Measurements from ENCODE around the gene SHQ1. TPM values are rescaled to one million over a fixed set of nuclear protein-coding genes. Genes with fewer than 3 reads are reported as not detected.

Gene SHQ1
- total and polyA plus RNA-seq, 2 experiments from 2014 or later, result 18.3 to 28.7 TPM

DNA sequence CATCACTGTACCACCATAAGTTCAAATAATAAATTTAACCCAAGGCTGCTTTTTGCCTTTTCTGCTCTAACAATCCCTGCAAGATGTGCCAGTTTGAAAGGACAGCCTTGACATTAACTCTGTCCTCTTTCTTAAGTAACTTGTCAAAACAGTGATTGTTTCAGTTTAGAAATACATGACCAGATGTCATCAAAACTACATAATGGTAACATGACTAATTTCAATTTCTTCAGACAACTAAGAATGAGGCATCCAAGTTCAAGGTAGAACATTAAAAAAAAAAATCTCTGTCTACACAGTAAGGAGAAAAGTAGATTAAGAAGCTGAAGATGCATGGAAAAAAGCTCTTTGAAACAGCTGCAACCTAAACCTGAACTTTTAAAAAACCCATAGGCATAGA, 47.4 kb downstream of the SHQ1 start:
- DNase-seq (ENCODE audit: low spot score) (no peak), ATAC-seq (no peak)
- H3K27ac ChIP-seq (ENCODE audit: low read depth), result no peak overlapping the region
- no peaks in the 10 kb centered on the region for H3K79me2 ChIP-seq (replicated peaks; ENCODE audit: insufficient read depth)
- H3K4me1 ChIP-seq (ENCODE audit: insufficient read depth), result peaks cover 20% of the 10 kb centered on the region
- Mint-ChIP-seq H3K4me3 (no peak overlapping the region), H3K36me3 (ENCODE audit: low read depth) (0 out of 3 replicates have a peak, but pooled peaks cover 4% of the 10 kb centered on the region), H3K27me3 (ENCODE audit: insufficient read depth, low read depth, poor library complexity) (peaks cover 6% of the 10 kb centered on the region), H3K27ac (no peak overlapping the region), H3K4me1 (peaks cover 30% of the 10 kb centered on the region), H3K9me3 (no peaks in the 10 kb centered on the region)
- H3K9me2 ChIP-seq (ENCODE audit: insufficient read depth), result no peaks in the 10 kb centered on the region
- H3K27me3 ChIP-seq (ENCODE audit: insufficient read depth), result no peaks in the 10 kb centered on the region
- no peak overlapping the region for H2AFZ ChIP-seq
- H3K36me3 ChIP-seq (ENCODE audit: insufficient read depth), result no peaks in the 10 kb centered on the region
- no peak for TF ChIP-seq STAT1 (IDR thresholded peaks at IDR 0.05; ENCODE audit: unreplicated experiment)
- TF ChIP-seq JUNB (IDR thresholded peaks at IDR 0.05; ENCODE audit: unreplicated experiment), result no peak
- TF ChIP-seq EZH2 (IDR thresholded peaks at IDR 0.05; ENCODE audit: low read depth, unreplicated experiment), result no peak
- TF ChIP-seq ZNF114 (CRISPR knock-in tag; IDR thresholded peaks at IDR 0.05), result no peak
- TF ChIP-seq, protein P1, sequence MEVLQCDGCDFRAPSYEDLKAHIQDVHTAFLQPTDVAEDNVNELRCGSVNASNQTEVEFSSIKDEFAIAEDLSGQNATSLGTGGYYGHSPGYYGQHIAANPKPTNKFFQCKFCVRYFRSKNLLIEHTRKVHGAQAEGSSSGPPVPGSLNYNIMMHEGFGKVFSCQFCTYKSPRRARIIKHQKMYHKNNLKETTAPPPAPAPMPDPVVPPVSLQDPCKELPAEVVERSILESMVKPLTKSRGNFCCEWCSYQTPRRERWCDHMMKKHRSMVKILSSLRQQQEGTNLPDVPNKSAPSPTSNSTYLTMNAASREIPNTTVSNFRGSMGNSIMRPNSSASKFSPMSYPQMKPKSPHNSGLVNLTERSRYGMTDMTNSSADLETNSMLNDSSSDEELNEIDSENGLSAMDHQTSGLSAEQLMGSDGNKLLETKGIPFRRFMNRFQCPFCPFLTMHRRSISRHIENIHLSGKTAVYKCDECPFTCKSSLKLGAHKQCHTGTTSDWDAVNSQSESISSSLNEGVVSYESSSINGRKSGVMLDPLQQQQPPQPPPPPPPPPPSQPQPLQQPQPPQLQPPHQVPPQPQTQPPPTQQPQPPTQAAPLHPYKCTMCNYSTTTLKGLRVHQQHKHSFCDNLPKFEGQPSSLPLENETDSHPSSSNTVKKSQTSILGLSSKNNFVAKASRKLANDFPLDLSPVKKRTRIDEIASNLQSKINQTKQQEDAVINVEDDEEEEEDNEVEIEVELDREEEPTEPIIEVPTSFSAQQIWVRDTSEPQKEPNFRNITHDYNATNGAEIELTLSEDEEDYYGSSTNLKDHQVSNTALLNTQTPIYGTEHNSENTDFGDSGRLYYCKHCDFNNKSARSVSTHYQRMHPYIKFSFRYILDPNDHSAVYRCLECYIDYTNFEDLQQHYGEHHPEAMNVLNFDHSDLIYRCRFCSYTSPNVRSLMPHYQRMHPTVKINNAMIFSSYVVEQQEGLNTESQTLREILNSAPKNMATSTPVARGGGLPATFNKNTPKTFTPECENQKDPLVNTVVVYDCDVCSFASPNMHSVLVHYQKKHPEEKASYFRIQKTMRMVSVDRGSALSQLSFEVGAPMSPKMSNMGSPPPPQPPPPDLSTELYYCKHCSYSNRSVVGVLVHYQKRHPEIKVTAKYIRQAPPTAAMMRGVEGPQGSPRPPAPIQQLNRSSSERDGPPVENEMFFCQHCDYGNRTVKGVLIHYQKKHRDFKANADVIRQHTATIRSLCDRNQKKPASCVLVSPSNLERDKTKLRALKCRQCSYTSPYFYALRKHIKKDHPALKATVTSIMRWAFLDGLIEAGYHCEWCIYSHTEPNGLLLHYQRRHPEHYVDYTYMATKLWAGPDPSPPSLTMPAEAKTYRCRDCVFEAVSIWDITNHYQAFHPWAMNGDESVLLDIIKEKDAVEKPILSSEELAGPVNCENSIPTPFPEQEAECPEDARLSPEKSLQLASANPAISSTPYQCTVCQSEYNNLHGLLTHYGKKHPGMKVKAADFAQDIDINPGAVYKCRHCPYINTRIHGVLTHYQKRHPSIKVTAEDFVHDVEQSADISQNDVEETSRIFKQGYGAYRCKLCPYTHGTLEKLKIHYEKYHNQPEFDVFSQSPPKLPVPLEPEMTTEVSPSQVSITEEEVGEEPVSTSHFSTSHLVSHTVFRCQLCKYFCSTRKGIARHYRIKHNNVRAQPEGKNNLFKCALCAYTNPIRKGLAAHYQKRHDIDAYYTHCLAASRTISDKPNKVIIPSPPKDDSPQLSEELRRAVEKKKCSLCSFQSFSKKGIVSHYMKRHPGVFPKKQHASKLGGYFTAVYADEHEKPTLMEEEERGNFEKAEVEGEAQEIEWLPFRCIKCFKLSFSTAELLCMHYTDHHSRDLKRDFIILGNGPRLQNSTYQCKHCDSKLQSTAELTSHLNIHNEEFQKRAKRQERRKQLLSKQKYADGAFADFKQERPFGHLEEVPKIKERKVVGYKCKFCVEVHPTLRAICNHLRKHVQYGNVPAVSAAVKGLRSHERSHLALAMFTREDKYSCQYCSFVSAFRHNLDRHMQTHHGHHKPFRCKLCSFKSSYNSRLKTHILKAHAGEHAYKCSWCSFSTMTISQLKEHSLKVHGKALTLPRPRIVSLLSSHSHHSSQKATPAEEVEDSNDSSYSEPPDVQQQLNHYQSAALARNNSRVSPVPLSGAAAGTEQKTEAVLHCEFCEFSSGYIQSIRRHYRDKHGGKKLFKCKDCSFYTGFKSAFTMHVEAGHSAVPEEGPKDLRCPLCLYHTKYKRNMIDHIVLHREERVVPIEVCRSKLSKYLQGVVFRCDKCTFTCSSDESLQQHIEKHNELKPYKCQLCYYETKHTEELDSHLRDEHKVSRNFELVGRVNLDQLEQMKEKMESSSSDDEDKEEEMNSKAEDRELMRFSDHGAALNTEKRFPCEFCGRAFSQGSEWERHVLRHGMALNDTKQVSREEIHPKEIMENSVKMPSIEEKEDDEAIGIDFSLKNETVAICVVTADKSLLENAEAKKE (CRISPR knock-in tag; IDR thresholded peaks at IDR 0.05), result no peak
- TF ChIP-seq, protein P2, sequence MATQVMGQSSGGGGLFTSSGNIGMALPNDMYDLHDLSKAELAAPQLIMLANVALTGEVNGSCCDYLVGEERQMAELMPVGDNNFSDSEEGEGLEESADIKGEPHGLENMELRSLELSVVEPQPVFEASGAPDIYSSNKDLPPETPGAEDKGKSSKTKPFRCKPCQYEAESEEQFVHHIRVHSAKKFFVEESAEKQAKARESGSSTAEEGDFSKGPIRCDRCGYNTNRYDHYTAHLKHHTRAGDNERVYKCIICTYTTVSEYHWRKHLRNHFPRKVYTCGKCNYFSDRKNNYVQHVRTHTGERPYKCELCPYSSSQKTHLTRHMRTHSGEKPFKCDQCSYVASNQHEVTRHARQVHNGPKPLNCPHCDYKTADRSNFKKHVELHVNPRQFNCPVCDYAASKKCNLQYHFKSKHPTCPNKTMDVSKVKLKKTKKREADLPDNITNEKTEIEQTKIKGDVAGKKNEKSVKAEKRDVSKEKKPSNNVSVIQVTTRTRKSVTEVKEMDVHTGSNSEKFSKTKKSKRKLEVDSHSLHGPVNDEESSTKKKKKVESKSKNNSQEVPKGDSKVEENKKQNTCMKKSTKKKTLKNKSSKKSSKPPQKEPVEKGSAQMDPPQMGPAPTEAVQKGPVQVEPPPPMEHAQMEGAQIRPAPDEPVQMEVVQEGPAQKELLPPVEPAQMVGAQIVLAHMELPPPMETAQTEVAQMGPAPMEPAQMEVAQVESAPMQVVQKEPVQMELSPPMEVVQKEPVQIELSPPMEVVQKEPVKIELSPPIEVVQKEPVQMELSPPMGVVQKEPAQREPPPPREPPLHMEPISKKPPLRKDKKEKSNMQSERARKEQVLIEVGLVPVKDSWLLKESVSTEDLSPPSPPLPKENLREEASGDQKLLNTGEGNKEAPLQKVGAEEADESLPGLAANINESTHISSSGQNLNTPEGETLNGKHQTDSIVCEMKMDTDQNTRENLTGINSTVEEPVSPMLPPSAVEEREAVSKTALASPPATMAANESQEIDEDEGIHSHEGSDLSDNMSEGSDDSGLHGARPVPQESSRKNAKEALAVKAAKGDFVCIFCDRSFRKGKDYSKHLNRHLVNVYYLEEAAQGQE (IDR thresholded peaks at IDR 0.05; ENCODE audit: unreplicated experiment), result no peak
- TF ChIP-seq, protein P3, sequence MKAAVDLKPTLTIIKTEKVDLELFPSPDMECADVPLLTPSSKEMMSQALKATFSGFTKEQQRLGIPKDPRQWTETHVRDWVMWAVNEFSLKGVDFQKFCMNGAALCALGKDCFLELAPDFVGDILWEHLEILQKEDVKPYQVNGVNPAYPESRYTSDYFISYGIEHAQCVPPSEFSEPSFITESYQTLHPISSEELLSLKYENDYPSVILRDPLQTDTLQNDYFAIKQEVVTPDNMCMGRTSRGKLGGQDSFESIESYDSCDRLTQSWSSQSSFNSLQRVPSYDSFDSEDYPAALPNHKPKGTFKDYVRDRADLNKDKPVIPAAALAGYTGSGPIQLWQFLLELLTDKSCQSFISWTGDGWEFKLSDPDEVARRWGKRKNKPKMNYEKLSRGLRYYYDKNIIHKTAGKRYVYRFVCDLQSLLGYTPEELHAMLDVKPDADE (IDR thresholded peaks at IDR 0.05), result no peak
- no peak for TF ChIP-seq EZH2phosphoT487 (IDR thresholded peaks at IDR 0.05; ENCODE audit: unreplicated experiment)
- no peak for TF ChIP-seq NANOG (IDR thresholded peaks at IDR 0.05; ENCODE audit: borderline replicate concordance)
- TF ChIP-seq CREB1 (CRISPR knock-in tag; IDR thresholded peaks at IDR 0.05; ENCODE audit: low read depth), result no peak
- TF ChIP-seq, protein P4, sequence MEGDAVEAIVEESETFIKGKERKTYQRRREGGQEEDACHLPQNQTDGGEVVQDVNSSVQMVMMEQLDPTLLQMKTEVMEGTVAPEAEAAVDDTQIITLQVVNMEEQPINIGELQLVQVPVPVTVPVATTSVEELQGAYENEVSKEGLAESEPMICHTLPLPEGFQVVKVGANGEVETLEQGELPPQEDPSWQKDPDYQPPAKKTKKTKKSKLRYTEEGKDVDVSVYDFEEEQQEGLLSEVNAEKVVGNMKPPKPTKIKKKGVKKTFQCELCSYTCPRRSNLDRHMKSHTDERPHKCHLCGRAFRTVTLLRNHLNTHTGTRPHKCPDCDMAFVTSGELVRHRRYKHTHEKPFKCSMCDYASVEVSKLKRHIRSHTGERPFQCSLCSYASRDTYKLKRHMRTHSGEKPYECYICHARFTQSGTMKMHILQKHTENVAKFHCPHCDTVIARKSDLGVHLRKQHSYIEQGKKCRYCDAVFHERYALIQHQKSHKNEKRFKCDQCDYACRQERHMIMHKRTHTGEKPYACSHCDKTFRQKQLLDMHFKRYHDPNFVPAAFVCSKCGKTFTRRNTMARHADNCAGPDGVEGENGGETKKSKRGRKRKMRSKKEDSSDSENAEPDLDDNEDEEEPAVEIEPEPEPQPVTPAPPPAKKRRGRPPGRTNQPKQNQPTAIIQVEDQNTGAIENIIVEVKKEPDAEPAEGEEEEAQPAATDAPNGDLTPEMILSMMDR (conservative IDR thresholded peaks at IDR 0.05; ENCODE audit: low read depth in 2 of 2), result no peak
- TF ChIP-seq ZNF331 (CRISPR knock-in tag; IDR thresholded peaks at IDR 0.05; ENCODE audit: low read depth), result no peak
- no peak for TF ChIP-seq POLR2AphosphoS5 (IDR thresholded peaks at IDR 0.05; ENCODE audit: low read depth)
- no peaks in the 10 kb centered on the region for H4K20me1 ChIP-seq (replicated peaks; ENCODE audit: insufficient read depth)
- no peak overlapping the region for H3K4me2 ChIP-seq
- no peak overlapping the region for H3K4me3 ChIP-seq
- H3F3A ChIP-seq (replicated peaks; ENCODE audit: low read depth), result no peaks in the 10 kb centered on the region
